Femur (tissue), 1 donor: ENCODE results near the gene PGR.

Source experiments
- DNase-seq: peaks from one replicate; pipeline ENCODE4 v3.0.0-alpha.2; 2017

PGR gene

DNA sequence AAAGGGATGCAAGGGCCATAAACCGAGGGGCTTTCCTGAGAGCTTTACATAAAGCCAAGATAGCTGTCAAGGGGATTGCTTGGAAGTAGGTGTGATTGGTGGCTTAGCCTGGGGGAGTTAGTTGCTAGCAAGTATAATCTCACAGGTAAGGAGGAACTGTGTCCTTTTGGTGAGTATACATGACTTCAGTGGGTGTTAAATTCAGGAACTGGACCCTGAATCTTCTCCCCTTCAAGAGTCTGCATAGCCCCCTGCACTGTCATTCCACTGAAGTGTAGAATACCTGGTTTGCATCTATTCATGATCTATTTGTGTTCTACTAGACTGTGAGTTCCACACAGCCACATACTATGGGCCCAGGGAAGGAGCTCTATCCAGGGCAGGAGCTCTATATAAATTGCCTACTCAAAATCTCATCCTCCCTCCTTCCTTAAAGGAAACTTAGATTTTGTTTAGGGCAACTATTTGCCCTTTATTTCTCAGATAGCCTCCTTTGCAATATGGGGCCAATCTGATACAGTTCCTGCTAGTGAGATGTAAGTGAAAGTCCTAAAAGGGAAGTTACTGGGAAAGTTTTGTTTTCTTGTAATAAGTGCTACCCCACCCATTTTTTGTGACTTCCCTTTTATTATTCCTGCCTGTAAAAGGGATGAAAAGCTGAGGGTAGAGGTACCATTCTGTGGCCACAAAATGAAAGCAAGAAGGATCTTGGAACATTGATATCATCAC, 120.5 kb downstream of the PGR start:
- DNase-seq = no peak

DNA sequence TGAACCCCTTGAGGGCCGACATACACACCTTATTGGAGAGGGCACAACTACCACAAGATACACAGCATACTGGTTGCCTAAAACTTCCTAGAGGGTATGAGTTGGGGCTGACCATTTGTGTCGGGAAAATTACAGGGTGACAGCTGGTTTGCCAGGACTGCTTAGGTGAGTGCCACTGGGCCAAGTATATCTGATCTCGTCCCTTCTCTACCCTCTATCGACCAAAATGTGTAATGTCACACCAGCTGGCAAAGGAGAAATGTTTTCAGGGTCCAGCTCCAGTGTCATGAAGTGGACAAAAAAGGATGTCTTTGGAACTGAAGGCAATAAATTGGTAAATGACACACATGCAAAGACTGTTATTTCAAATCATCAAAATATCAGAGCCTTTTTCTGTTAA, 126.1 kb downstream of the PGR start:
- DNase-seq = no peak

DNA sequence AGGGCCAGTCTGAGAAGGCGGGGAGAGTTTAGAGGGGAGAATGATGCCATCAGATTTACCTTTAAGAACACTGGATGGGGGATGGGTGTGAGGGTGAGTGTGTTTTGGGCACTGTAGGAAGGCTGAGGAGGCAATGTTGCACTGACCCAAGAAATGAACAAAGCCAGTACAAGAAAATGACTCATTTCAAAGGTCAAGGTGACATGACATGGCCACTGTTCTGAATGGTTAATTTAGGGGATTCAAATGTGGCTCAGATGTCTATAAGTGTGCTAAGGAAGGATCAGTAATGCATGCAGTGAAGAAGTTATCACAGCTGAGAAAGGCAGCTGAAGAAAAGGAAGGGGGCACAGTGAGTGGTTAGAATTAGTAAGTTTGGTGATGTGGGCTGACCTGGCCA, 129.9 kb downstream of the PGR start:
- no peak for DNase-seq

DNA sequence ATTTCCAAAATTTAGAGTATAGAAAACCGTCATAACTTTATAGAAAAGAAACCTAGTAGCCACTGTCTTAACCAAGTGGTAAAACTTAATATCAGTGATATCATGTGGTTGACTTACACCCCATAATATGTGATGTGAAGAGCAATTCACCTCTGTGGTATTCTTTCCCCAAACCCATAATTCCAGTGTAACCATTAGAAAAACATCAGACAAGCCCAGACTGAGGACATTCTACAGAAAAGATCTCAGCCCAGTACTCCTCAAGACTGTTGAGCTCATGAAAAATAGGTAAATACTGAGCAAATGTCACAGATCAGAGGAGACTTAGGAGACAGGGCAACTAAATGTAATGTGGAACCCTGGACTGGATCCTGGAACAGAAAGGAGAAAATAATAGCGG, 134.6 kb downstream of the PGR start:
- DNase-seq = no peak

DNA sequence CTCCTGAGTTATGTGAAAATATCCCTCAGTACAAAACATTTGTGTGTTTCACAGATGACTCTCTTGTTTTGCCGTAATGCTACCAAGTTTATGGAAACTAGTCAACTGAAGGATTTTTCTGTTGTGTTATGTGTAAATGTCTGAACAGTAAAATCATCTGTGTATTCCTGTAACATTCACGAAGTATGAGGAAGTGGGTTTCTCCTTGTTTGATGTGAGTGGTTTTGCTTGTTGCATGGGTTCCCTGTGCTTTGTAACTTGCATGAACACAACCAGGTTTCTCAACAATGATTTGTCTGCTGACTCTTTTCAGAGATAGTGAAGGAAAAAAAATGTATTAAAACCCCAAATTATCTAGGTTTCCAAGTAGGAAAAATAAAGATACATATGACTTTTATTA, 138.1 kb downstream of the PGR start:
- DNase-seq = no peak

DNA sequence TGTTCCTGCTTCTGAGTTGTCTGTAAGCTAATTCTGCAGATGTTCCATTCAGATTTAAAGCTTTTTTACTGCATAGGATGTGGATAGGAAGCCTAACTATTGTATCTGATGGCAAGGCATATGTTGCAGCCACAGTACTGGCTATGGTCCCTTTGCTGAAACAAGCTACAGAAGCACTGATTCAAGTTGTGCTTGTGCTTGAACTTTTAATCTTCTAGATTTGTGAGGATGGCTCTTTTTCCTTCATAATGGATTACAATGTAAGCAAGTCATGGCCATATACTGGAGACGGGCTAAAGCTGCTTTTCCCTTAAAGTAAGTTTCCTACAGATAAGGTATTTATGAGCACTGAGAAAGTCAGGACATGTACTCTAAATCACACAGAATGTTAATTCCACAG, 138.7 kb downstream of the PGR start:
- DNase-seq = no peak

DNA sequence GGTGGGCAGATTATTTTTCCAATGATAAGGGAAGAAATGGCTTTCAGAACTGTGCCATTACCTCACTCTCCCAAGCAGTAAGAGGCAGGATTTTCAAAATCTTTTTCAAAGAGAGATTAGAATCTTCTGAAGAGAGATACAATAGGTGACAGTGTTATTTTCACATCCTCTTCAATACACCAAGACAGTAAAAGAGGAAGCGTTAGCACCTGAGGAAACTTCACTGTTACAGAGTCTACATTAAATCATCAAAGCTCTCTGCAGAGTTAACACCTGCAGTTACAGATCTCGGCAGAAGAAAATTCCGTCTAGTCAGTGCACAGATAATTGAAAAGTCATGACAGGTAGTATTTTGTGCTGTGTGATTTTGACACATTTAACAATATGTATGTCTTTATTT, 144.9 kb downstream of the PGR start:
- DNase-seq = no peak

DNA sequence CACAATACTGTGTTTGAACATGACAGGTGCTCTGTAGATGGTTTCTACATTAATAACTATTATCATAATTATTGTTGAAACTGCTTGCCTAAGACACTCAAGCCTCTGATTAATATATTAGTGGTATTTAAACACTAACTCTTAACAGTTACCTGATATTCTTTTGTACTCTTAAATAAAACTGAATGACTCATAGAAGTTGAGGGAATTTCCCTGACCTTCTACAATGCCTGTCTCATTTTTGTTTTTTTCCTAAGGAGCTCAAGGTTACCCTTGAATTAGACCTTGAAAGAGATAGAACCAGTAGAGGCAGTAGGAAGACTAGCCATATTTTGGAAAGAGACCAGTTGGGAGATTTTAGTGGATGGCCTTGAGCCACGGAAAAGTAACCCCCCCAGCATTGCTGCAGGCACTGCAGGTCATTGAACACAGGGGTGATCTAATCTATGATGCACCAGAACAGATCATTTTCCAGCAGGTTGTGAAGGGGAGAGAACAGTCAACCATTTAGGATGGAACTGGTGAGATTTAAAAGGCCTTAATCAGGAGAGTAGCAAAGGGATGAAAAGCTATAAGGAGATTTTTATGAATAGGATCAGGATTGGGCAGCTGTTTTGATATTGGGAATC, 148.3 kb downstream of the PGR start:
- no peak for DNase-seq

DNA sequence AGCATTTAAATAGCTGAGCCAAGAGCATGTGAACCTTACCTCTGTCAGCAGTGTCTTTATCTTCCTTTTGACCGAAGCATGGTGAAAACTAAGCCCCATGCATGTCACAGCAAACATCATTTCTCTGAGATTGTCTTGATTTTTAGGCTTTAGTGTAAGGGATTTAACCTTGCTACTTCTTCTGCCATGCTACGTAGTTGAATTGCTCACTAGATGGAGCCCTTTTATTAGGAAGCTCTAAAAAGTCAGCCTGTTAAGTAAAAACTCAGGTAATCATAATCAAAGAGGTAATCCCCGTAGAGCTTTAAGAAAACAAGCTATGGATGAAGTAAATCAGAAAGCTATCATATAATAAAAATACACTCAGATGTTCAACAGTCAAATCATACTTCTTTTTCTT, 149.5 kb downstream of the PGR start:
- no peak for DNase-seq
